ENCODE results near the gene MAN1A1.

MAN1A1 gene

GRCh38 chr6:119183457-119183856 is 166.1 kb downstream of the MAN1A1 start:
- no peak overlapping the region for H3K4me3 ChIP-seq (ENCODE audit: low read depth, low read length)
- no peak for TF ChIP-seq CTCF (IDR thresholded peaks at IDR 0.05; ENCODE audit: borderline replicate concordance, insufficient read depth, low read depth, low read length)

- no peak overlapping the region for H3K4me3 ChIP-seq (ENCODE audit: low read depth, low read length)
- no peak for TF ChIP-seq CTCF (IDR thresholded peaks at IDR 0.05; ENCODE audit: borderline replicate concordance, insufficient read depth, low read depth, low read length)
These were observed 166.7 kb downstream of the MAN1A1 start for GRCh38 chr6:119182875-119183274.

- no peak for TF ChIP-seq CTCF (IDR thresholded peaks at IDR 0.05; ENCODE audit: borderline replicate concordance, insufficient read depth, low read depth, low read length)
- no peak overlapping the region for H3K4me3 ChIP-seq (ENCODE audit: low read depth, low read length)
These were observed 167.3 kb downstream of the MAN1A1 start for GRCh38 chr6:119182216-119182803.

- no peak for TF ChIP-seq CTCF (IDR thresholded peaks at IDR 0.05; ENCODE audit: borderline replicate concordance, insufficient read depth, low read depth, low read length)
- no peak overlapping the region for H3K4me3 ChIP-seq (ENCODE audit: low read depth, low read length)
These were observed 168.5 kb downstream of the MAN1A1 start for GRCh38 chr6:119181046-119181445.

GRCh38 chr6:119179842-119180241 is 169.7 kb downstream of the MAN1A1 start:
- TF ChIP-seq CTCF (IDR thresholded peaks at IDR 0.05; ENCODE audit: borderline replicate concordance, insufficient read depth, low read depth, low read length), result no peak

GRCh38 chr6:119179062-119179461 is 170.5 kb downstream of the MAN1A1 start:
- TF ChIP-seq CTCF (IDR thresholded peaks at IDR 0.05; ENCODE audit: borderline replicate concordance, insufficient read depth, low read depth, low read length), result no peak
- H3K4me3 ChIP-seq (ENCODE audit: low read depth, low read length), result no peak overlapping the region

More at GRCh38 chr6:119179842-119180241, 169.7 kb downstream of the MAN1A1 start:
- no peak overlapping the region for H3K4me3 ChIP-seq (ENCODE audit: low read depth, low read length)

GRCh38 chr6:119176445-119176844 is 173.1 kb downstream of the MAN1A1 start:
- no peak for TF ChIP-seq CTCF (IDR thresholded peaks at IDR 0.05; ENCODE audit: borderline replicate concordance, insufficient read depth, low read depth, low read length)
- no peak overlapping the region for H3K4me3 ChIP-seq (ENCODE audit: low read depth, low read length)
